Body of pancreas (tissue), 4 donors: ENCODE data around the gene AMH. TPM values are rescaled to one million over a fixed set of nuclear protein-coding genes. Genes with fewer than 3 reads are reported as not detected.

Source experiments
- ATAC-seq: fragments of 150-250 bp; one replicate; pipeline ENCODE4 v1.9.1; 2016
- DNase-seq, 4 donors: peaks; one replicate each; pipeline ENCODE4 v3.0.0-alpha.2; 2019
- H3K27ac ChIP-seq, 4 donors: fragments of 200-600 bp; sonication (generic); 1 replicate in 3 of 4; 2 replicates in 1 of 4; pipeline versions ENCODE4 v1.5.1 to v1.6.1; 2016 to 2019; ENCODE audit warnings: mild to moderate bottlenecking in 1 of 4, mixed read lengths in 1 of 4, moderate library complexity in 1 of 4
- H3K27me3 ChIP-seq, 2 donors: fragments of 200-600 bp; sonication (generic); one replicate each; pipeline ENCODE4 v1.6.0; 2016; ENCODE audit warnings: mild to moderate bottlenecking in 1 of 2
- H3K36me3 ChIP-seq, 2 donors: fragments of 200-600 bp; sonication (generic); replicated peaks in 1 of 2; 2 replicates each; pipeline ENCODE4 v1.5.1; 2016; ENCODE audit warnings: low read depth in 2 of 2; ENCODE audit not compliant: insufficient read depth in 1 of 2
- H3K4me1 ChIP-seq: fragments of 200-600 bp; sonication (generic); one replicate; pipeline ENCODE4 v1.6.0; 2016
- H3K4me3 ChIP-seq, 2 donors: fragments of 200-600 bp; sonication (generic); 1 replicate in 1 of 2; 2 replicates in 1 of 2; pipeline ENCODE4 v1.5.1; 2016 to 2019
- H3K9me3 ChIP-seq, 3 donors: fragments of 200-600 bp; sonication (generic); 1 replicate in 2 of 3; 2 replicates in 1 of 3; pipeline ENCODE4 v1.5.1; 2016
- CTCF ChIP-seq, 7 experiments: fragments of 450-650 bp in 4 of 7; fragments of 200-600 bp in 3 of 7; sonication (generic) in 3 of 7; IDR thresholded peaks; one replicate each; pipeline ENCODE4 v1.5.1; 2016 to 2019; ENCODE audit warnings: antibody characterized with exemption in 7 of 7
- POLR2A ChIP-seq, 3 donors: fragments of 450-650 bp; IDR thresholded peaks; one replicate each; pipeline ENCODE4 v1.6.1; 2016; ENCODE audit warnings: antibody characterized with exemption in 3 of 3, mild to moderate bottlenecking in 2 of 3
- whole genome bisulfite sequencing, 2 donors: methylation state at CpG; one replicate each; pipeline ENCODE4 v1.1.5; 2017; 5-methylcytosine and 5-hydroxymethylcytosine counted together
- intact Hi-C: fragments of 100-400 bp; cut with DNase I; formaldehyde crosslinking; loops from one replicate; pipeline ENCODE4 v1.15.1; 2023
- total RNA-seq, 2 donors: library from RNA; depleted of rRNA; stranded (reverse); fragments of >200 nt; gene quantifications; one replicate each; pipeline ENCODE4 v1.1.0, GENCODE V29; 2016

AMH gene
- total RNA-seq, 2 donors from 2014 or later: 0.99 to 11.7 TPM

GRCh38 chr19:2227415-2228156, 21.5 kb upstream of the AMH start:
- H3K27ac ChIP-seq: no peak overlapping the region
- no peak for ATAC-seq
- WGBS, 2 donors: 93% methylated on average over 47 to 59 of the region's 67 CpGs
- no peaks in the 10 kb centered on the region for H3K27me3 ChIP-seq
- peaks cover 8 to 24% of the 10 kb centered on the region in 2 donors for H3K36me3 ChIP-seq
- peaks cover 11% of the 10 kb centered on the region for H3K4me1 ChIP-seq
- intact Hi-C loops: loop anchor here (5.0 kb wide), 1 partner anchor 55 kb away; no protein-coding TSS in a partner anchor
- H3K9me3 ChIP-seq: no peaks in the 10 kb centered on the region
- TF ChIP-seq POLR2A (IDR thresholded peaks at IDR 0.05): no peak
- no peak for TF ChIP-seq CTCF (IDR thresholded peaks at IDR 0.05)
- peak in 1 of 4 donors; percentile 27 for DNase-seq
- H3K4me3 ChIP-seq: no peak overlapping the region

GRCh38 chr19:2228157-2229030, 20.7 kb upstream of the AMH start:
- WGBS, 2 donors: 92 to 93% methylated on average over 19 to 44 of the region's 48 CpGs
- Histone ChIP-seq H3K27me3 (no peaks in the 10 kb centered on the region), H3K27ac (no peak overlapping the region), H3K4me3 (no peak overlapping the region), H3K36me3 (peaks cover 8 to 22% of the 10 kb centered on the region in 2 donors), H3K9me3 (no peaks in the 10 kb centered on the region), H3K4me1 (peaks cover 18% of the 10 kb centered on the region)
- DNase-seq (no peak), ATAC-seq (no peak)
- intact Hi-C loops: loop anchor here (5.0 kb wide), 1 partner anchor 56 kb away; no protein-coding TSS in a partner anchor
- TF ChIP-seq CTCF (IDR thresholded peaks at IDR 0.05): no peak
- no peak for TF ChIP-seq POLR2A (IDR thresholded peaks at IDR 0.05)

- Histone ChIP-seq H3K4me3 (no peak overlapping the region), H3K4me1 (peaks cover 27% of the 10 kb centered on the region), H3K27me3 (no peaks in the 10 kb centered on the region), H3K27ac (no peak overlapping the region), H3K36me3 (peaks cover 8 to 18% of the 10 kb centered on the region in 2 donors), H3K9me3 (no peaks in the 10 kb centered on the region)
- intact Hi-C loops: loop anchor here (5.0 kb wide), 1 partner anchor 57 kb away; no protein-coding TSS in a partner anchor
- DNase-seq (no peak), ATAC-seq (no peak)
- TF ChIP-seq CTCF (IDR thresholded peaks at IDR 0.05): no peak
- TF ChIP-seq POLR2A (IDR thresholded peaks at IDR 0.05): no peak
- 89 to 97% methylated on average over 15 to 37 of the region's 45 CpGs for WGBS, 2 donors
These were observed 19.8 kb upstream of the AMH start for GRCh38 chr19:2229103-2230032.

DNA sequence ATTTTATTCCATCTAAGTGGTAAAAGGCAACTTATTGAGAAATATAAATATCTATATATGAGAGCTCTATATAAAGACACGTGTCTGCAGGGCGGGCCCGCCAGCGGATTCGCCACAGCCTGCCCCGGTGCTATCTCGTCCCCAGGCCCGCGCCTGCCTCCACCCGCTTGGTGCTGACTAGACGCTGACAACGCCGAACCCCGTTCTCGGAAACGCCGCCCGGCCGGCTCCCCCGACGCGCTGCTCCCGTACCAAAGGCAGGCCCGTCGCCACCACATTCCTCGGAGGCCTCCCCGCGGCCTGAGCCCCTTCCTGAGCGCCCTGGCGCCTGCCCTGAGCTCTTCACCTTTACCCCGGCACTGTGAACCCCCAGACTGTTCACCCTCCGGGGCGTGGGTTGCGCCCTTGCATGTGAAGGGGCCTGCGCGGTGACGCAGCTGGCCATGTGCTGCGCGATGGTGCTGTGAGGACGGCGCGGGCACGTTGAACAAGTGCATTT, 19.0 kb upstream of the AMH start:
- peaks cover 8 to 18% of the 10 kb centered on the region in 2 donors for H3K36me3 ChIP-seq
- intact Hi-C loops: no loop called here
- no peaks in the 10 kb centered on the region for H3K9me3 ChIP-seq
- TF ChIP-seq CTCF (IDR thresholded peaks at IDR 0.05): no peak
- H3K4me1 ChIP-seq: peaks cover 28% of the 10 kb centered on the region
- ATAC-seq (no peak), DNase-seq (no peak)
- H3K27me3 ChIP-seq: no peaks in the 10 kb centered on the region
- 95% methylated on average over 28 to 43 of the region's 43 CpGs for WGBS, 2 donors
- H3K27ac ChIP-seq: no peak overlapping the region
- H3K4me3 ChIP-seq: no peak overlapping the region
